ENCODE results near the gene CENPS.

- TF ChIP-seq CTCF (IDR thresholded peaks at IDR 0.05; ENCODE audit: low read depth, low read length, missing input control) (no peak), REST (IDR thresholded peaks at IDR 0.05) (no peak), JUND (IDR thresholded peaks at IDR 0.05) (no peak), SP1 (IDR thresholded peaks at IDR 0.05) (no peak), RAD21 (IDR thresholded peaks at IDR 0.05) (no peak), MAX (IDR thresholded peaks at IDR 0.05) (no peak), EGR1 (IDR thresholded peaks at IDR 0.05; ENCODE audit: low read depth in 2 of 2) (no peak), FOXA1 (IDR thresholded peaks at IDR 0.05) (no peak), ATF3 (IDR thresholded peaks at IDR 0.05) (no peak)
Measured at GRCh38 chr1:10419351-10419750, 10.9 kb upstream of the CENPS start.

Measured in liver (tissue), 3 donors.